Occipital lobe (tissue), 2 donors: ENCODE measurements around the gene TINAG. TPM values are rescaled to one million over a fixed set of nuclear protein-coding genes. Genes with fewer than 3 reads are reported as not detected.

Experiments
- DNase-seq: peaks from one replicate; lab custom pipeline; 2025; lab: John Stamatoyannopoulos, UW
- total RNA-seq: library from RNA; depleted of rRNA; stranded (reverse); fragments of >200 nt; gene quantifications from one replicate; pipeline ENCODE4 v1.2.3, GENCODE V29; 2014

TINAG gene
- 0.16 TPM for total RNA-seq

- DNase-seq: no peak
Measured at GRCh38 chr6:54308289-54308985, at the start of gene TINAG. Gene TINAG, plus strand, starts transcription at chr6:54308441. Its CDS starts 110 bp downstream, at chr6:54308551.

- no peak for DNase-seq
Measured at GRCh38 chr6:54260025-54260424, 48.2 kb upstream of the TINAG start.

- DNase-seq: no peak
Measured at GRCh38 chr6:54262499-54262898, 45.7 kb upstream of the TINAG start.

GRCh38 chr6:54262971-54263370 is 45.3 kb upstream of the TINAG start:
- DNase-seq: no peak

GRCh38 chr6:54264581-54265272 is 43.5 kb upstream of the TINAG start:
- DNase-seq: no peak

GRCh38 chr6:54266400-54266923 is 41.8 kb upstream of the TINAG start:
- DNase-seq: no peak

GRCh38 chr6:54267798-54268197 is 40.4 kb upstream of the TINAG start:
- no peak for DNase-seq

GRCh38 chr6:54273214-54273820 is 34.9 kb upstream of the TINAG start:
- DNase-seq: no peak

- no peak for DNase-seq
Measured at GRCh38 chr6:54274383-54274782, 33.9 kb upstream of the TINAG start.

GRCh38 chr6:54282186-54282585 is 26.1 kb upstream of the TINAG start:
- DNase-seq: no peak

- no peak for DNase-seq
Measured at GRCh38 chr6:54284161-54284860, 23.9 kb upstream of the TINAG start.

GRCh38 chr6:54285595-54285994 is 22.6 kb upstream of the TINAG start:
- no peak for DNase-seq

- no peak for DNase-seq
Measured at GRCh38 chr6:54286141-54286540, 22.1 kb upstream of the TINAG start.

GRCh38 chr6:54288474-54288873 is 19.8 kb upstream of the TINAG start:
- DNase-seq: no peak

GRCh38 chr6:54289426-54289825 is 18.8 kb upstream of the TINAG start:
- DNase-seq: no peak

- no peak for DNase-seq
Measured at GRCh38 chr6:54291146-54291545, 17.1 kb upstream of the TINAG start.

GRCh38 chr6:54291738-54292137 is 16.5 kb upstream of the TINAG start:
- no peak for DNase-seq

GRCh38 chr6:54294965-54295532 is 13.2 kb upstream of the TINAG start:
- DNase-seq: no peak

- no peak for DNase-seq
Measured at GRCh38 chr6:54299542-54300269, 8.5 kb upstream of the TINAG start.

GRCh38 chr6:54301770-54302169 is 6.5 kb upstream of the TINAG start:
- DNase-seq: no peak

- no peak for DNase-seq
Measured at GRCh38 chr6:54307439-54307910, 766 bp upstream of the TINAG start.
